Left lung (tissue), 10 donors: Measurements from ENCODE around the gene HDAC4. TPM values are rescaled to one million over a fixed set of nuclear protein-coding genes. Genes with fewer than 3 reads are reported as not detected.

Experiments used
- ATAC-seq: fragments of 200-7000 bp; cut with Tn5 transposase; one replicate; pipeline ENCODE4 v1.9.1; 2020; ENCODE audit warnings: moderate library complexity
- DNase-seq, 4 donors: peaks; one replicate each; pipeline ENCODE4 v3.0.0-alpha.2; 2013 to 2020
- H3K27ac ChIP-seq, 2 donors: fragments of 200-600 bp; sonication (generic) in 1 of 2; one replicate each; pipeline versions ENCODE4 v1.5.0 to v1.8.0; 2020 to 2021
- H3K27me3 ChIP-seq, 2 donors: fragments of 200-600 bp; sonication (generic) in 1 of 2; one replicate each; pipeline versions ENCODE4 v1.5.0 to v1.8.0; 2020 to 2021
- H3K36me3 ChIP-seq, 2 donors: fragments of 200-600 bp; sonication (generic) in 1 of 2; one replicate each; pipeline versions ENCODE4 v1.5.0 to v1.8.0; 2020 to 2021
- H3K4me1 ChIP-seq, 2 donors: fragments of 200-600 bp; one replicate each; pipeline ENCODE4 v1.8.0; 2021
- H3K4me3 ChIP-seq, 2 donors: fragments of 200-600 bp; sonication (generic) in 1 of 2; one replicate each; pipeline versions ENCODE4 v1.5.0 to v1.8.0; 2020 to 2021; ENCODE audit warnings: mild to moderate bottlenecking in 1 of 2
- H3K9me3 ChIP-seq, 2 donors: fragments of 200-600 bp; sonication (generic) in 1 of 2; one replicate each; pipeline versions ENCODE4 v1.5.0 to v1.8.0; 2020 to 2021
- intact Hi-C, 2 donors: fragments of 100-400 bp; cut with DNase I; formaldehyde crosslinking; loops; one replicate each; pipeline versions ENCODE4 v1.11.2 to v1.14.2; 2022
- polyA plus RNA-seq, 6 donors: library from polyadenylated mRNA; unstranded; fragments of 120-200 nt; gene quantifications; one replicate each; pipeline ENCODE4 v1.2.1, GENCODE V29; 2013; ENCODE audit not compliant: insufficient read length in 6 of 6
- total RNA-seq, 2 donors: library from RNA; stranded (reverse); fragmentation: NEBNext Ultra II Directional; extraction: Animal tissue kit (Norgen Biotek cat#: 25700); gene quantifications; one replicate each; pipeline ENCODE4 v1.2.1, GENCODE V29; 2021
- TF ChIP-seq, protein P1 (sequence below), 2 donors: fragments of 200-600 bp; sonication (generic) in 1 of 2; IDR thresholded peaks; one replicate each; pipeline versions ENCODE4 v1.5.0 to v1.8.0; 2021; ENCODE audit warnings: antibody characterized with exemption in 2 of 2
- donor health status: DM: no; HTN: yes; CAD: no.
- donor health status: DM: no; HTN: no; CAD: no.

Gene HDAC4
- total and polyA plus RNA-seq, 8 donors, result 9.9 to 36.8 (median 12.8) TPM

GRCh38 chr2:239015901-239016675 lies 384.7 kb downstream of the HDAC4 start:
- intact Hi-C loops, result no loop called here
- TF ChIP-seq, protein P1, sequence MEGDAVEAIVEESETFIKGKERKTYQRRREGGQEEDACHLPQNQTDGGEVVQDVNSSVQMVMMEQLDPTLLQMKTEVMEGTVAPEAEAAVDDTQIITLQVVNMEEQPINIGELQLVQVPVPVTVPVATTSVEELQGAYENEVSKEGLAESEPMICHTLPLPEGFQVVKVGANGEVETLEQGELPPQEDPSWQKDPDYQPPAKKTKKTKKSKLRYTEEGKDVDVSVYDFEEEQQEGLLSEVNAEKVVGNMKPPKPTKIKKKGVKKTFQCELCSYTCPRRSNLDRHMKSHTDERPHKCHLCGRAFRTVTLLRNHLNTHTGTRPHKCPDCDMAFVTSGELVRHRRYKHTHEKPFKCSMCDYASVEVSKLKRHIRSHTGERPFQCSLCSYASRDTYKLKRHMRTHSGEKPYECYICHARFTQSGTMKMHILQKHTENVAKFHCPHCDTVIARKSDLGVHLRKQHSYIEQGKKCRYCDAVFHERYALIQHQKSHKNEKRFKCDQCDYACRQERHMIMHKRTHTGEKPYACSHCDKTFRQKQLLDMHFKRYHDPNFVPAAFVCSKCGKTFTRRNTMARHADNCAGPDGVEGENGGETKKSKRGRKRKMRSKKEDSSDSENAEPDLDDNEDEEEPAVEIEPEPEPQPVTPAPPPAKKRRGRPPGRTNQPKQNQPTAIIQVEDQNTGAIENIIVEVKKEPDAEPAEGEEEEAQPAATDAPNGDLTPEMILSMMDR (IDR thresholded peaks at IDR 0.05), result no peak
- H3K36me3 ChIP-seq, result no peaks in the 10 kb centered on the region
- DNase-seq, result peak in 1 of 4 donors; percentile 19
- H3K4me1 ChIP-seq, result no peaks in the 10 kb centered on the region
- no peak overlapping the region for H3K27ac ChIP-seq
- no peak overlapping the region for H3K4me3 ChIP-seq
- H3K27me3 ChIP-seq, result peaks cover 0 to 65% of the 10 kb centered on the region in 2 donors
- ATAC-seq, result no peak
- no peaks in the 10 kb centered on the region for H3K9me3 ChIP-seq

- ATAC-seq (no peak), DNase-seq (peak in 1 of 4 donors; percentile 17)
- TF ChIP-seq, protein P1 (IDR thresholded peaks at IDR 0.05), result no peak
- no peak overlapping the region for H3K27ac ChIP-seq
- intact Hi-C loops, result no loop called here
- no peak overlapping the region for H3K4me3 ChIP-seq
- no peaks in the 10 kb centered on the region for H3K4me1 ChIP-seq
- peaks cover 0 to 65% of the 10 kb centered on the region in 2 donors for H3K27me3 ChIP-seq
- H3K36me3 ChIP-seq, result no peaks in the 10 kb centered on the region
- H3K9me3 ChIP-seq, result no peaks in the 10 kb centered on the region
Measured at GRCh38 chr2:239015218-239015900, 385.5 kb downstream of the HDAC4 start.

- Histone ChIP-seq H3K36me3 (no peaks in the 10 kb centered on the region), H3K4me1 (no peaks in the 10 kb centered on the region), H3K27ac (no peak overlapping the region), H3K9me3 (no peaks in the 10 kb centered on the region), H3K4me3 (no peak overlapping the region), H3K27me3 (peaks cover 0 to 63% of the 10 kb centered on the region in 2 donors)
- ATAC-seq, result no peak
- peak in 1 of 4 donors; percentile 19 for DNase-seq
- TF ChIP-seq, protein P1 (IDR thresholded peaks at IDR 0.05), result no peak
- intact Hi-C loops, result no loop called here
Measured at GRCh38 chr2:239014458-239015217, 386.2 kb downstream of the HDAC4 start.

- no peak for DNase-seq
Measured at GRCh38 chr2:239013678-239013976, 387.2 kb downstream of the HDAC4 start.

More at GRCh38 chr2:239013678-239013976, 387.2 kb downstream of the HDAC4 start:
- intact Hi-C loops, result no loop called here
- Histone ChIP-seq H3K9me3 (no peaks in the 10 kb centered on the region), H3K4me3 (no peak overlapping the region), H3K27ac (no peak overlapping the region), H3K4me1 (no peaks in the 10 kb centered on the region), H3K36me3 (no peaks in the 10 kb centered on the region), H3K27me3 (peaks cover 0 to 64% of the 10 kb centered on the region in 2 donors)
- TF ChIP-seq, protein P1 (IDR thresholded peaks at IDR 0.05), result no peak
- ATAC-seq, result no peak
